Stimulated activated CD4-positive, alpha-beta T cell treated with anti-CD3 and anti-CD28 coated beads, TNF-alpha, amount 100 ng/mL, for 4 hours (primary cell): ENCODE measurements around the gene FGD5.

Experiments
- DNase-seq, 3 experiments: peaks; one replicate each; pipeline ENCODE4 v3.0.0-alpha.2; 2020; ENCODE audit warnings: low read depth in 3 of 3

The FGD5 gene

GRCh38 chr3:14824646-14825045 lies 5.9 kb downstream of the FGD5 start:
- DNase-seq = no peak

DNA sequence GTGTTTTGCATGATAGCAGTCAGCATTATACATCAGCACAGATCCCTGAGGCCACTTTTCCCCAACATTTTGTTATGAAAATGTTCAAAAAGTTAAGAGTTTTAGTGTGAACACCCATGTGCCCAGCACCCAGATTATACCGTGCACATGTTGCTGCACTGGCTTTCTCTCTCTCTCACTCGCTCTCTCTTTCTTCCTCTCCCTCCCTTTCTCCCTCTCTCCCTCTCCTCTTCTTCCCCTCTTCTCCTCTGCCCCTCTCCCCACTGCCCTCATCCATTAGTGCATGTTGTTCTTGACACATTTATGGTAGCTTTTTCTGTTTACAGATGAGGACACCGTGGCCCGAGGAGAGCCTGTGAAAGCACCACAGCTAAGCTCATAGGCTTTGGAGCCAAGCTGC lies 7.3 kb downstream of the FGD5 start:
- DNase-seq = no peak

GRCh38 chr3:14827776-14828175 lies 9.0 kb downstream of the FGD5 start:
- no peak for DNase-seq

DNA sequence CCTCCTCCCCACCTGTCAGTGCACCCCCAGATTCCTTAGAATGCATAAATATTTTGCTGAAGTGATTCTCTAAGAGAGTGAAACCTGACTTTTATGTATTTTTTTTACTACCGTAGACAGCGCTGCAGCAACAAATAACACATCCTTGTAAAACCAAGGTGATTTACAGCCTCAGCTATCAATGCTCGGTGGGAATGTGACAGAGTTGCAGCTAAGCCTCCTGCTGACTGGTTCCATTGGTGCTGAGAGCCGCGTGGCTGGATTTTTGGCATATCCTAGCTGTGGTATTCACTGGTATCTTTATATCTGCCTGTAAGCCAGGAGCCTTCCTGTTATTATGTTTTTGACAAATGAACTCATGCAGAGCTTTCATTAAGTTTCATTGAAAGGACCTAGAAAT lies 11.0 kb downstream of the FGD5 start:
- no peak for DNase-seq

DNA sequence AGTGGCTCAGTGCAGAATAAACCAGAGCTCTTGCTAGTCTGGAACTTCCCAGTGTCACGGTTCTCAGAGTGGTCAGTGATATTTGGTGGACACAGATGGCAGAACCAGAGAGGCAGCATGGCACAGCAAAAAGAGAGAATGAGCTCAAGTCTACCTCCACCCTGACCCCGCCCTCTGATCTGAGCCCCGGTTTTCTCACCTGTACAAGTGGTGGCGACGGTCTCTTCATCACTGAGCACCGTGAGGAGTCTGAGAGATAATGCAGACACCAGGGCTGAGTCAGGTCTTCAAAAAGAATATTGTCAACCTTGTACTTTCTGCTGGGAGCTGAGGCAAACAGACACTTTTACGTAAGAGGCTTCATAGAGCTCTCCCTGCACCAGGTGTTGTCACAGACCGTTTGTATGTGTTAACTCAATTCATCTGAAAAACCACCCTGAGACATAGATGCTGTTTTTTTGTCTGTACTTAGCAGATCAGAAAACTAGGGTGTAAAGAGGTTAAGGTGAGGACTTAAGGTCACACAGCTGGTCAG lies 13.2 kb downstream of the FGD5 start:
- DNase-seq = no peak

- DNase-seq = no peak
These were observed 14.4 kb downstream of the FGD5 start for GRCh38 chr3:14832975-14833722.

GRCh38 chr3:14834121-14834520 lies 15.4 kb downstream of the FGD5 start:
- DNase-seq = no peak

DNA sequence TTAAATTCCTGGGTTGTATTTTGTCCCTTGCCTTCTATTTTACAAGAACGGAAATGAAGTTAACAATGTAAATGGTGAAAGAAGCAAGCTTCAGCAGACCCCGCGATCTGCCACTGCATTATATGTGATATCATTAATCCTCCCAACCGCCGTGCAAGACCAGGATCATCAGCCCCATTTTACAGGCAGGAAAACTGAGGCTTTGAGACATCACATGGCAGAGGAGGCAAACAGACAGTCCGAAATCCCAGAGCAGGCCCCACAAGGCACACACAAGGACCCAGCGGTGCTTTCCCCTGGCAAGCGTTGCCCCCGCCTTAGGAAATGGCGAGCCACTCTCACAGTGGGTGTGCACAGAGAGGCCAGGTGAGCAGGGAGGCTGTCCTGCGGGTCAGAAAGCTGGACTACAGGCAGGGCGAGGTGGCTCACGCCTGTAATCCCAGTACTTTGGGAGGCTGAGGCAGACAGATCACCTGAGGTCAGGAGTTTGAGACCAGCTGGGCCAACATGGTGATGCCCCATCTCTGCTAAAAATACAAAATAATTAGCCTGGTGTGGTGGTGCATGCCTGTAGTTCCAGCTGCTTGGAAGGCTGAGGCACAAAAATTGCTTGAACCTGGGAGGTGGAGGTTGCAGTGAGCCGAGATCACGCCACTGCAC lies 16.2 kb downstream of the FGD5 start:
- no peak for DNase-seq

GRCh38 chr3:14836049-14836468 lies 17.3 kb downstream of the FGD5 start:
- no peak for DNase-seq

GRCh38 chr3:14837186-14837877 lies 18.6 kb downstream of the FGD5 start:
- no peak for DNase-seq

- DNase-seq = no peak
These were observed 19.1 kb downstream of the FGD5 start for GRCh38 chr3:14837878-14838258.

GRCh38 chr3:14839236-14839635 lies 20.5 kb downstream of the FGD5 start:
- no peak for DNase-seq

- no peak for DNase-seq
These were observed 23.1 kb downstream of the FGD5 start for GRCh38 chr3:14841836-14842235.

GRCh38 chr3:14842277-14842676 lies 23.5 kb downstream of the FGD5 start:
- DNase-seq = no peak

DNA sequence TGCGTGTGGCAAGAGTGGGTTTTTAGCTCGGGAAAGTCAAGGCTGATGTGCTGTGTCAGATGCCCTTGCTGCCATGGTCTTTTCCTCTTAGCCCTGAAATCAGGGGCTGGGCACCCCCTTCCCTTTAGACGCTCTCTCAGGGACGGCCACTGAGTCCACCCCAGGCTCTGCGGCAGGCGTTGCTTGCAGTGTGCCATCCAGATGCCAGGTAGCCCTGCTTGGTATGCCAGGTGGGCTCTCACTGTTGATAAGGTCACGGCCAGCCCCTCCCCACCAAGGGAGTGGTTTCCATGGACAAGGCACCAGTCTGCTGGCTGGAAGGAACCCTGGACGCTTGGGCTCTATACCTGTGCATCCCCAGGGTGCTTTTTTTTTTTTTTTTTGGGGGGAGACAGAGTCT lies 24.6 kb downstream of the FGD5 start:
- DNase-seq = no peak

- DNase-seq = no peak
These were observed 25.8 kb downstream of the FGD5 start for GRCh38 chr3:14844386-14845170.

- DNase-seq = no peak
These were observed 26.4 kb downstream of the FGD5 start for GRCh38 chr3:14845180-14845579.

- DNase-seq = no peak
These were observed 27.1 kb downstream of the FGD5 start for GRCh38 chr3:14845826-14846225.

- DNase-seq = no peak
These were observed 27.6 kb downstream of the FGD5 start for GRCh38 chr3:14846226-14846880.

DNA sequence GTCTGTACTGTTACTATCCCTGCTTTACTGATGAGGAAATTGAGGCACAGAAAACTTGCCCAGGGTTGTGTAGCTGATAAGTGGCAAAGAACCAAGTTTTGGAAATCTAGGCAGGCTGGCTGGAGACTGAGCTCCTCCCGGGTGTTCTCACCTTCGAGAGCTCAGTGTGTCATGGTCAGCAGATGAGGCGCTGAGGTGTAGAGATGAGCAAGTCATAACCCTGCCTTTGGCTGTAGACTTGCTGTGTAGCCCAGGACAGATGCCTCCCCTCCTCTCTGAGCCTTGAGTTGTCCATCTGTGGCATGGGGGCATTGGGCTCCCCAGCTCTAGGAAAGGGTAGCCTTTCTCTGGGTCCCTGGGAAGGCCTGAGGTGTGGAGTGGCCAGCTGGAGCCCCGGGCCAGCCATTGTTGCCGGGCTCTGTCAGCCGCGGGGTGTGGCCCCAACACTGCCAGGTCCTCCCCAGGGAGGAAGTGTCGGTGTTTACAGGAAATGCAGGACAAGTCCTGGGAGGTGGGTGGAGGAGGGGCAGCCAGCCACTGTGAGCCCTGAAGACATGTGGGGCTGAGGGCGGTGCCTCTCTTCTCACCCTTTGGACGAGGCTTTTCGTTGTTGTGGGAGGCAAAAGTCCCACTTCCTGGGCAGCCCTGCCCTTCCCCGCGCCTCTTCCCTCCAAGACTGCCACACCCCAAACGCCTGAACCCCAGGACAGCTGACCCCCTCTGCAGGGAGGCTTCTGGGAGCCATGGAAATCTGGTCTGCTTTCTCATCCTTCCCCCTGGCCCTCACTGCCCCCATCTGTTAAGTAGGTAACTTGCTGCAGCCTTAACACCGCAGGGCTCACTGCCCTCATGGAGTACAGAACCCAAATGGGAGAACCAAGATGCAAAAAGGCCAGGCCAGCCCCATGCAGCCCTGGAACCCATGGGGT lies 29.1 kb downstream of the FGD5 start:
- no peak for DNase-seq
